HCT116 (cell line): Measurements from ENCODE around the gene EPG5.

Experiments used
- RAD21 ChIP-seq: IDR thresholded peaks from 2 replicates; pipeline ENCODE4 v1.6.1; 2012; ENCODE audit warnings: low read depth, mild to moderate bottlenecking
- SIN3A ChIP-seq: IDR thresholded peaks from 2 replicates; pipeline ENCODE4 v1.6.1; 2012; ENCODE audit warnings: low read depth
- SRF ChIP-seq: IDR thresholded peaks from 2 replicates; pipeline ENCODE4 v1.6.1; 2012; ENCODE audit warnings: low read depth
- YY1 ChIP-seq: IDR thresholded peaks from 2 replicates; pipeline ENCODE4 v1.6.1; 2011; ENCODE audit warnings: low read length, low read depth, moderate library complexity, mild to moderate bottlenecking; ENCODE audit not compliant: insufficient replicate concordance; ENCODE audit errors: extremely low read depth
- TF ChIP-seq, protein P1 (sequence below), 3 experiments: fragments of 200-600 bp in 1 of 3; sonication (generic) in 1 of 3; IDR thresholded peaks in 2 of 3; conservative IDR thresholded peaks in 1 of 3; 2 replicates each; pipeline ENCODE4 v1.5.1; 2012 to 2017; ENCODE audit warnings: low read depth in 2 of 3, low read length in 2 of 3, antibody characterized with exemption in 1 of 3, borderline replicate concordance in 1 of 3, control low read depth in 1 of 3, mild to moderate bottlenecking in 1 of 3, mixed read lengths in 1 of 3, mixed run types in 1 of 3, moderate library complexity in 1 of 3; ENCODE audit not compliant: insufficient read depth in 1 of 3
- TF ChIP-seq, protein P2 (sequence below): IDR thresholded peaks from 2 replicates; pipeline ENCODE4 v1.6.1; 2011; ENCODE audit warnings: mild to moderate bottlenecking, low read length, moderate library complexity; ENCODE audit not compliant: insufficient replicate concordance; ENCODE audit errors: extremely low read depth

DNA sequence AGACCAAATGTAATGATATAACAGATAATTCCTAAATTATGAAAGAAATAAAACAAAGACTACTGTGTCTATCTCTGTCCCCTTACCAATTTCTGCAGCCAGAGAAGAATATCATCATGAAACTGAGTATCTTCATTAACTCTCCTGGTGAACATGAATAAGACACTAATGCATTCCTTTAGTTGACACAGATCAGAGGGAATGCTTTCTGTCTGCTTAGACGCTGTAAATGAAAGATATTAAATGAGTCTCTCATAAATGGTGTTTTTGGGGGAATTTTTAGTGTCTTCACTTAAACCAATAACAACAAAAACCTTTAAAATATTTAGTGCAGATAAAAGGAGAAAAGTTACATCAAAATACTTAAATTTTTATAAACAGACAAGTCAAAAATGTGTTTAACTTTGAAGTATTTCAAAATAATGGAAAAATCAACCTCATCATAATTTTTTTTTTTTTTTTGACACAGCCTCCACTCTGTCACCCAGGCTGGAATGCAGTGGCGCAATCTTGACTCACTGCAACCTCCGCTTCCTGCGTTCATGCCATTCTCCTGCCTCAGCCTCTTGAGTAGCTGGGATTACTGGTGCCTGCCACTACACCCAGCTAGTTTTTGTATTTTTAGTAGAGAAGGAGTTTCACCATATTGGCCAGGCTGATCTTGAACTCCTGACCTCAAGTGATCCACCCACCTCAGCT, 16.0 kb downstream of the EPG5 start:
- TF ChIP-seq RAD21 (no peak), SRF (no peak), YY1 (no peak), SIN3A (0 out of 2 replicates have a peak, but pooled peaks have one; percentile 28)
- TF ChIP-seq, protein P1, sequence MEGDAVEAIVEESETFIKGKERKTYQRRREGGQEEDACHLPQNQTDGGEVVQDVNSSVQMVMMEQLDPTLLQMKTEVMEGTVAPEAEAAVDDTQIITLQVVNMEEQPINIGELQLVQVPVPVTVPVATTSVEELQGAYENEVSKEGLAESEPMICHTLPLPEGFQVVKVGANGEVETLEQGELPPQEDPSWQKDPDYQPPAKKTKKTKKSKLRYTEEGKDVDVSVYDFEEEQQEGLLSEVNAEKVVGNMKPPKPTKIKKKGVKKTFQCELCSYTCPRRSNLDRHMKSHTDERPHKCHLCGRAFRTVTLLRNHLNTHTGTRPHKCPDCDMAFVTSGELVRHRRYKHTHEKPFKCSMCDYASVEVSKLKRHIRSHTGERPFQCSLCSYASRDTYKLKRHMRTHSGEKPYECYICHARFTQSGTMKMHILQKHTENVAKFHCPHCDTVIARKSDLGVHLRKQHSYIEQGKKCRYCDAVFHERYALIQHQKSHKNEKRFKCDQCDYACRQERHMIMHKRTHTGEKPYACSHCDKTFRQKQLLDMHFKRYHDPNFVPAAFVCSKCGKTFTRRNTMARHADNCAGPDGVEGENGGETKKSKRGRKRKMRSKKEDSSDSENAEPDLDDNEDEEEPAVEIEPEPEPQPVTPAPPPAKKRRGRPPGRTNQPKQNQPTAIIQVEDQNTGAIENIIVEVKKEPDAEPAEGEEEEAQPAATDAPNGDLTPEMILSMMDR (IDR thresholded peaks at IDR 0.05 in 2 of 3, conservative IDR thresholded peaks at IDR 0.05 in 1 of 3; ENCODE audit: borderline replicate concordance in 1 of 3, insufficient read depth in 1 of 3, low read depth in 2 of 3, low read length in 2 of 3), result no peak
- TF ChIP-seq, protein P2, sequence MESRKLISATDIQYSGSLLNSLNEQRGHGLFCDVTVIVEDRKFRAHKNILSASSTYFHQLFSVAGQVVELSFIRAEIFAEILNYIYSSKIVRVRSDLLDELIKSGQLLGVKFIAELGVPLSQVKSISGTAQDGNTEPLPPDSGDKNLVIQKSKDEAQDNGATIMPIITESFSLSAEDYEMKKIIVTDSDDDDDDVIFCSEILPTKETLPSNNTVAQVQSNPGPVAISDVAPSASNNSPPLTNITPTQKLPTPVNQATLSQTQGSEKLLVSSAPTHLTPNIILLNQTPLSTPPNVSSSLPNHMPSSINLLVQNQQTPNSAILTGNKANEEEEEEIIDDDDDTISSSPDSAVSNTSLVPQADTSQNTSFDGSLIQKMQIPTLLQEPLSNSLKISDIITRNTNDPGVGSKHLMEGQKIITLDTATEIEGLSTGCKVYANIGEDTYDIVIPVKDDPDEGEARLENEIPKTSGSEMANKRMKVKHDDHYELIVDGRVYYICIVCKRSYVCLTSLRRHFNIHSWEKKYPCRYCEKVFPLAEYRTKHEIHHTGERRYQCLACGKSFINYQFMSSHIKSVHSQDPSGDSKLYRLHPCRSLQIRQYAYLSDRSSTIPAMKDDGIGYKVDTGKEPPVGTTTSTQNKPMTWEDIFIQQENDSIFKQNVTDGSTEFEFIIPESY, result no peak
